Kidney (tissue), 14 donors: ENCODE measurements around the gene USP36. TPM values are rescaled to one million over a fixed set of nuclear protein-coding genes. Genes with fewer than 3 reads are reported as not detected.

Source experiments
- DNase-seq, 5 donors: peaks; one replicate each; pipeline ENCODE4 v3.0.0-alpha.2; 2013 to 2020
- FAIRE-seq: peaks from 2 replicates; lab custom pipeline; 2012; peaks lifted over from hg19 to GRCh38; lab: Jason Lieb, UNC
- H3K27ac ChIP-seq, 2 donors: one replicate each; pipeline ENCODE4 v1.7.0; 2013; ENCODE audit warnings: low read depth in 2 of 2, low read length in 2 of 2, inconsistent platforms in 1 of 2
- H3K27me3 ChIP-seq: one replicate; pipeline ENCODE4 v1.7.1; 2013; ENCODE audit warnings: low read length, inconsistent platforms; ENCODE audit not compliant: control insufficient read depth, insufficient read depth
- H3K36me3 ChIP-seq, 3 donors: one replicate each; pipeline versions ENCODE4 v1.7.0 to v1.7.1; 2013; ENCODE audit warnings: low read length in 3 of 3, control low read depth in 1 of 3, inconsistent platforms in 1 of 3; ENCODE audit not compliant: insufficient read depth in 3 of 3, control insufficient read depth in 2 of 3
- H3K4me1 ChIP-seq, 3 donors: one replicate each; pipeline versions ENCODE4 v1.7.0 to v1.7.1; 2013; ENCODE audit warnings: low read length in 3 of 3, inconsistent platforms in 1 of 3, low read depth in 1 of 3; ENCODE audit not compliant: control insufficient read depth in 2 of 3, insufficient read depth in 2 of 3
- H3K4me3 ChIP-seq, 3 donors: one replicate each; pipeline versions ENCODE4 v1.7.0 to v1.8.1; 2013; ENCODE audit warnings: low read length in 3 of 3, control low read depth in 1 of 3, inconsistent platforms in 1 of 3
- H3K9ac ChIP-seq, 3 donors: one replicate each; pipeline versions ENCODE4 v1.7.0 to v1.7.1; 2013; ENCODE audit warnings: low read length in 3 of 3, control low read depth in 1 of 3, inconsistent platforms in 1 of 3
- H3K9me3 ChIP-seq, 3 donors: one replicate each; pipeline versions ENCODE4 v1.7.0 to v1.7.1; 2013; ENCODE audit warnings: low read length in 3 of 3, control low read depth in 1 of 3, inconsistent platforms in 1 of 3; ENCODE audit not compliant: control insufficient read depth in 2 of 3, insufficient read depth in 1 of 3
- CTCF ChIP-seq: IDR thresholded peaks from 3 replicates; pipeline ENCODE4 v1.5.1; 2012; ENCODE audit warnings: mild to moderate bottlenecking, moderate library complexity, borderline replicate concordance; ENCODE audit not compliant: insufficient read depth; ENCODE audit errors: extremely low read depth
- intact Hi-C: fragments of 100-400 bp; cut with DNase I; formaldehyde crosslinking; loops from one replicate; pipeline ENCODE4 v1.11.1; 2022
- polyA plus RNA-seq: library from polyadenylated mRNA; stranded (reverse); fragments of 350-450 nt; fragmentation: Illumina TruSeq; extraction: RNeasy Lipid Tissue Mini Kit (QIAGEN cat#74804); gene quantifications from one replicate; pipeline ENCODE4 v1.2.3, GENCODE V29; 2014; ENCODE audit warnings: low read depth, low replicate concordance; ENCODE audit not compliant: insufficient read depth
- total RNA-seq: library from RNA; stranded (reverse); fragmentation: NEBNext Ultra II Directional; extraction: Animal tissue kit (Norgen Biotek cat#: 25700); gene quantifications from one replicate; pipeline ENCODE4 v1.2.1, GENCODE V29; 2021
- donor health status: control.
- donor health status: control.
- donor health status: control.
- donor health status: control.
- donor health status: control.
- donor health status: DM: yes; HTN: yes; CAD: no.
- donor health status: Normal renal cell carcinoma (clear cell type).

The USP36 gene
- total and polyA plus RNA-seq, 2 donors from 2014 or later, result 17.0 to 66.2 TPM

GRCh38 chr17:78797213-78797612 is 43.4 kb downstream of the USP36 start:
- intact Hi-C loops, result no loop called here
- Histone ChIP-seq H3K36me3 (peaks cover 2 to 48% (median 35%) of the 10 kb centered on the region in 3 donors), H3K4me1 (no peaks in the 10 kb centered on the region), H3K9me3 (no peaks in the 10 kb centered on the region), H3K27ac (no peak overlapping the region), H3K4me3 (no peak overlapping the region), H3K27me3 (no peaks in the 10 kb centered on the region), H3K9ac (no peak overlapping the region)
- FAIRE-seq (no peak), DNase-seq (peak in 1 of 5 donors; percentile 73)
- TF ChIP-seq CTCF, result no peak

GRCh38 chr17:78796517-78796900 is 44.1 kb downstream of the USP36 start:
- H3K27ac ChIP-seq, result no peak overlapping the region
- peak in 1 of 5 donors; percentile 54 for DNase-seq
- FAIRE-seq, result no peak
- H3K4me3 ChIP-seq, result no peak overlapping the region
- peaks cover 2 to 46% (median 35%) of the 10 kb centered on the region in 3 donors for H3K36me3 ChIP-seq
- H3K9ac ChIP-seq, result no peak overlapping the region
- intact Hi-C loops, result no loop called here
- no peak for TF ChIP-seq CTCF
- H3K9me3 ChIP-seq, result no peaks in the 10 kb centered on the region
- no peaks in the 10 kb centered on the region for H3K27me3 ChIP-seq
- H3K4me1 ChIP-seq, result peaks cover 0 to 2% (median 0%) of the 10 kb centered on the region in 3 donors

GRCh38 chr17:78795861-78796516 is 44.6 kb downstream of the USP36 start:
- Histone ChIP-seq H3K4me1 (peaks cover 0 to 4% (median 0%) of the 10 kb centered on the region in 3 donors), H3K9me3 (no peaks in the 10 kb centered on the region), H3K4me3 (no peak overlapping the region), H3K27me3 (no peaks in the 10 kb centered on the region), H3K9ac (no peak overlapping the region), H3K27ac (no peak overlapping the region), H3K36me3 (peaks cover 2 to 42% (median 35%) of the 10 kb centered on the region in 3 donors)
- FAIRE-seq (no peak), DNase-seq (no peak)
- intact Hi-C loops, result no loop called here
- TF ChIP-seq CTCF, result no peak
